CD4-positive, alpha-beta T cell treated with Interleukin-6 for 4 hours (primary cell): ENCODE measurements around the gene LRRC26.
A peak's percentile ranks its signal among the peaks of the same experiment; 100 is the strongest.
"Not testable (repeated sequence)": the region's sequence is repeated elsewhere in the genome, so short reads cannot be mapped to it uniquely, and the experiment has no call there.

Source experiments
- DNase-seq: peaks from one replicate; pipeline ENCODE4 v3.0.0-alpha.2; 2020; ENCODE audit warnings: mixed read lengths

LRRC26 gene

DNA sequence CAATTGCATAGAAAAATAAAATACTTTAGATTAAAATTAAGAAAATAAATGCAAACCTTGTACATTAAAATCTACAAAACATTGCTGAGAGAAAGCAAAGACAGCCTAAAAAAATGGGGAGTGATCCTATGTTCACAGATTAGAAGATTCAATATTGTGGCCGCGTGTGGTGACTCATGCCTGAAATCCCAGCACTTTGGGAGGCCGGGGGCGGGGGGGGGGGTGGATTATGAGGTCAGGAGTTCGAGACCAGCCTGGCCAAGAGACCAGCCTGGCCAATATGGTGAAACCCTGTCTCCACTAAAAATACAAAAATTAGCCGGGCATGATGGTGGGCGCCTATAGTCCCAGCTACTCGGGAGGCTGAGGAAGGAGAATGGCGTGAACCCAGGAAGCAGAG lies 34.7 kb downstream of the LRRC26 start:
- not testable (repeated sequence) for DNase-seq

DNA sequence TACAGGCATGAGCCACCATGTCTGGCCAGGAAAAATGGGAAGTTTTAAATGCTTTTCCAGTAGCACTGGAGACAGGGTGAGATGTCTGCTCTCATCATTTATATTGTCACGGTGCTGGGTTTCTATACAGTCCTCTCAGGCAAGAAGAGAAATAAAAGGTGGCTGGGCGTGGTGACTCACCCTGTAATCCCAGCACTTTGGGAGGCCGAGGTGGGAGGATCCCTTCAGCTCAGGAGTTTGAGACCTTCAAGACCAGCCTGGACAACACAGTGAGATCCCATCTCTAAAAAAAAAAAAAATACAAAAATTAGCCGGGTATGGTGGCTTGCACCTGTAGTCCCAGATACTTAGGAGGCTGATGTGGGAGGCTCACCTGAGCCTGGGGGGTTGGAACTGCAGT lies 35.7 kb downstream of the LRRC26 start:
- DNase-seq = no peak

DNA sequence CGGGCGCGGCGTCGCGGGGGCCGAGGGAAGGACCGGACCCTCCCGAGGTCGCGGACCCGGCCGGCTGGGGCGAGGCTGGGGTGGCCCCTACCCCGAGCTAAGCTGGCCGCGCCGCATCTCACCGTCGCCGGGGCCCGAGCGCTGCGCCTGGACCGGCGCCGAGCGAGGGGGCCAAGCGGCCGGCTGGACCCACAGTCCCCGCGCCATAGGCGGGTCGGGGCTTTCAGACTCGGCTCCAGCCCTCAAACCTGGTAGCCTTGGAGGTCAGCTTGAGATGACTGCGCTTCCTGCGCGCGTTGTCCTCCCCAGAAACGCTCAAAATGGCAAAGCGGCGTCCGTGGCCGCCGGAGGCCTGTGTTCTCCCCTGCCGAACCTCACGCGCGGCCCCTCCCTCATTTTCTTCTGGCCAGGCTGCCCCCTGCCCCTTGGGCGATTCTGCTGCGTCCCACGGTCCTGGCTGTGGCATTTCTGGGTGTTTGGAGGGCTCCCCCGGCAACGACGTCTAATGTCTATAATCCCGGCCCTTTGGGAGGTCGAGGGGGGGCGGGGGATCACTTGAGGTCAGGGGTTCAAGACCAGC lies 39.6 kb downstream of the LRRC26 start:
- DNase-seq = no peak

DNA sequence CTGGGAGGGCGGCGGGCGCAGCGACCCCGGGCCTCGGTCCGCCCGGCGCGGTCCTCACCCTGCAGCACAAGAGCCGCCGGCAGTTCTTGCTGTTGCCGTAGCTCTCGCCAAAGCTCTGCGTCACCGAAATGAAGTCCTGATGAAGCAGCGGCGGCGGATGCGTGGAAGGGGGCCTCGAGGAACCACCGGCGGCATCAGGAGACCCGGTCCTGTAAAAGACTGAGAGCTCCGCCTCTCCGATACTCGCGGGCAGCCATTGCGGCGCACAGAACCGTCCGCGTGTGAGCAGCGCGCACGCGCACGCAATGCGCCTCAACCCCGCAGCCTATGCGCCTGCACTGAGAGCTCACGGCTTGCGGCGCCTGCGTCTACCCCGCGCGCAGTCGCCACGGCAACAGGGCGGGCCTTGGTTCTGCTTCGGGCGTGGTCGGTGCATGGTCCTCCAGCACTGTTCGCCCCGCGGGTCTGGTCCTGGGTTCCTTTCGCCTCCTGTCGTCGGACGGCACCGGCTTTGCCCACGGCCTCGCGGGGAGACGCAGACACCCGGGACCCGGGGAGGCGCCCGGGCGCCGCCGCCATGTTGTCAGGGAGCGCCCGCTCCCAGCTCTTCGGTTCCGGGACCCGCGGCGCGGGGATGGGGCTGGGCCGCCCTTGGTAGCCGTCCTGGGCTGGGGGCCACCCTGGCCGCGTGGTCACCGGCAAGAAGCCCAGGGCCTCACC lies 40.2 kb downstream of the LRRC26 start:
- peak; percentile 93 for DNase-seq

DNA sequence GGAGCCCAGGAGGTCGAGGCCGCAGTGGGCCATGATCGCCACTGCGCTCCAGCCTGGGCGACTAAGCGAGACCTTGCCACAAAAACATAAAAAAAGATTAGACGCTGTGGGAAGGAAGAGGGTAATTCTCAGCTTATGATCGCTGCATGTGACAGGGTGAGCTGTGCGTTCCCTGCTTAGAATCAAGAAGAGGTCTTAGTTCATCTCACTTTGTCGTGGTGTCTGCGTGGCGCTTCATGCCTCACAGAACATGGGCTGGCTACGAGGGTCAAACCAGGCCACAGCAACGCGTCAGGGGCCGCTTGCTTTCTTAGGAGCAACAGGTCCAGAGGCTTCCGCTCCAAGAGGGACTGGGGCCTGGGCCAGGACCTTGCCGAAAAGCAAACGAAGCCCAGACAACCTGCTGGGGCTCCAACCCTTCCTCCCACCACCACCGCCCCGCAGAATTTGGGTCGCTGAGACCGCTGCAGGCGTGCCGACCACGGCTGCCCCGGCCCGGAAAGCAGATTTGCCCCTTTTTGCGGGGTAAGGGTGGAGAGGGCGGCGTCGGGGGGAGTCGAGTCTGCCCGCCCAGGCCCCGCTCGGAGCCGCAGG lies 40.9 kb downstream of the LRRC26 start:
- peak; percentile 25 for DNase-seq

DNA sequence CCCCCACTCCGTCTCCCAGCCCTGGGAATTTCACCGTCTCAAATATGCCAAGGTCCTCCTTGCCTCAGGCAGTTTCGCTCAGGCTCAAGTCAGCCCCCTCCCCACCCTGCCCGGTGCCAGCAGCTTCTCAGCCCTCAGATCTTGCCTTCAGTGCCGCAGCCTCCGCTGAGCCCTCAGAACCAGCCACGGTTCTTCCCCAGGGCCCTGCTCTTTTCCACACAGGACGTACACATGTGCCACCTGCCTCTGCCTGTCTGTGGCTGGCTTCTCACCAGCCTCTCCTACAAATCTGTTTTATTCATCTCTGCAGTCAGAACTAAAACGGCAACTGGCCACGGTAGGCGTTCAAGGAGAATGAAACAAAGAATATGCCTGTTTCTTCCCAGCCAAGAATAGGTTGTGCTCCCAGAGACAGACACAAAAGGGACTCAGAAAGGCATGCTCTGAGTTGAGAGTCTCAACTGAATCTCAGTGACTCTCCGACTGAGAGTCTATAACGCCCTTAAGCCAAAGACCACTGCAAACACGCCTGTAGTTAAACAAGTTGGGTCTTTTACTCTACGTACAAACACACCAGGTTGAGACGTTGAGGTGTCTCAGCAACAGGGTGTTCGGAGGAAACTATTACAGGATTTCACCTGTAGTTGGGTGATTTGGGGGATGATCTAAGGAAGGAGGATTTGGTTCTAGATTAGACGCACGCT lies 41.5 kb downstream of the LRRC26 start:
- peak; percentile 19 for DNase-seq

DNA sequence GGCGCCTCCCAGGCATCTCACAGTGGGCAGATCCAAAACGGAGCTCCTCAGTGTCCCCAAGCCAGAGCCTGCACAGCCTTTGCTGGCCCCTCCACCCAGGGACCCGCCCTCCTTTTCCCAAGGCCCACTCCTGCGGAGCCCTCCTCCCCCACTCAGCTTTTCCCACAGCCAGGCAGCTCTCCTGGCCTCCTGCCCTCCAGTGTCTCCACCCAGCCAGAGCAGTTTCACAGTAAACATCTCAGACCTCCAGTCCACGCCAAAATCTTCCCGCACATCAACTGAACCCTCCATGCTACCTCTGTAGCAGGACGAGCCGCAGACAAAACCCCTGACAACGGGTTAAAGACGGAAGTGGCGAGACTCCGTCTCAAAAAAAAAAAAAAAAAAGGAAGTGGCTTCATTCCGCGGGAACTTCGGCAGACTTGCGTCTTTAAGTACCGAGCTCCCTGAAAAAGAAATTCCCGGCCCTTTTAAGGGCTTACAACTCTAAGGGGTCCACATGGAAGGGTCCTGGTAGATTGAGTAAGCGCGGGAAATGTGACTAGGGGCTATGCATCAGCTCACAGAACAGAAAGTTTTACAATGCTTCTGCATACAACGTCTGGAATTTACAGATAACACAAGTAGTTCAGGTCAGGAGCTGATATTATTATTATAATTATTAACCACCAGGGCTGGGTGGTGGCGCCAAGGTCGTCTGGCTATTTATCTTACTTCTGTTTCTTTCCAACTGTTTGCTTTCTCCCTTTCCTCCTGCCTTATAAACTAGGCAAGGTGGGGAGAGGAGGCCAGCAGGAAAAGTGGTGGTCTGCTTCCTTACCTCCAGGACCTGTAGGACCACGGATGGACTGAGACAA lies 42.3 kb downstream of the LRRC26 start:
- DNase-seq = peak; percentile 60

DNA sequence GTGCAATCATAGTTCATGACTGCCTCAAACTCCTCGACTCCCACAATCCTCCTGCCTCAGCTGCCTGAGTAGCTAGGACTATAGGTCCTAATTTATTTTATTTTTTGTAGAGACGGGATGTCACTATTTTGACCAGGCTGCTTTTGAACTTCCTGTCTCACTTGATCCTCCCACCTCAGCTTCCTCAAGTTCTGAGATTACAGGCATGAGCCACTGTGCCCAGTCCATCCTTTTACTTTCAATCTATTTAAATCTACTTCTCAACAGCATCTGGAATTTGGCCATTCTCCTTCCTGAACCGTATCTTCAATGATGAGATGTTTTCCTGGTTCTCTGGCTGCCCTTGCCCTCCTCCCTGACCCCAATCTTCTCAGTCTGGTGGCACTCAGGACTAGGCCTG lies 43.1 kb downstream of the LRRC26 start:
- no peak for DNase-seq

DNA sequence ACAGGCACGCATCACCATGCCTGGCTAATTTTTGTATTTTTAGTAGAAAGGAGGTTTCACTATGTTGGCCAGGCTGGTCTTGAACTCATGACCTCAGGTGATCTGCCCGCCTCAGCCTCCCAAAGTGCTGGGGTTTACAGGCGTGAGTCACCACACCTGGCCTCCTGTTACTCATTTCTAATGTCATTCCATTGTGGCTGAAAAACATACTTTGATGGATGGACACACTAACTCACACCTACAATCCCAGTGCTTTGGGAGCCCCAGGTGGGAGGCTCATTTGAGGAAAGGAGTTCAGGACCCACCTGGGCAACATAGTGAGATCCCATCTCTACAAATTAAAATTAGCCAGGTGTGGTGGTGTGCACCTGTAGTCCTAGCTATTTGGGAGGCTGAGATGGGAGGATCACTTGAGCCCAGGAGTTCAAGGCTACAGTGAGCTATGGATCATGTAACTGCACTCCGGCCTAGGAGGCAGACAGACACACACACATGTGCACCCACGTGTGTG lies 45.8 kb downstream of the LRRC26 start:
- not testable (repeated sequence) for DNase-seq

DNA sequence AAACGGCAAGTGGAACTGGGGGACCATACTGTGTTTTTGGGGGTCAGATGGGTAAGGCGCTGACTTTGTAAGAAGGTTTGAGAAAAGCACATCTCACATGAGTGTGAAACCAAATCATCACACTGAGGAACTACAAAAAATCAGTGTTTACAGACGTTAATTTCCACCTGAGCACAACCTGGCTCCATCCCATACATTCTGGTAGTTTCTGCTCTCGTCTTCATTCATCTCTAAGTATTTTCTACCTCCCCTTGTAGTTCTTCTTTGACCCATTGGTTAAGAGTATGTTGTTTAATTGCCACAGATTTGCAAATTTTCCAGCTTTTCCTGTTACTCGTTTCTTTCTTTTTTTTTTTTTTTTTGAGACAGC lies 46.4 kb downstream of the LRRC26 start:
- no peak for DNase-seq

DNA sequence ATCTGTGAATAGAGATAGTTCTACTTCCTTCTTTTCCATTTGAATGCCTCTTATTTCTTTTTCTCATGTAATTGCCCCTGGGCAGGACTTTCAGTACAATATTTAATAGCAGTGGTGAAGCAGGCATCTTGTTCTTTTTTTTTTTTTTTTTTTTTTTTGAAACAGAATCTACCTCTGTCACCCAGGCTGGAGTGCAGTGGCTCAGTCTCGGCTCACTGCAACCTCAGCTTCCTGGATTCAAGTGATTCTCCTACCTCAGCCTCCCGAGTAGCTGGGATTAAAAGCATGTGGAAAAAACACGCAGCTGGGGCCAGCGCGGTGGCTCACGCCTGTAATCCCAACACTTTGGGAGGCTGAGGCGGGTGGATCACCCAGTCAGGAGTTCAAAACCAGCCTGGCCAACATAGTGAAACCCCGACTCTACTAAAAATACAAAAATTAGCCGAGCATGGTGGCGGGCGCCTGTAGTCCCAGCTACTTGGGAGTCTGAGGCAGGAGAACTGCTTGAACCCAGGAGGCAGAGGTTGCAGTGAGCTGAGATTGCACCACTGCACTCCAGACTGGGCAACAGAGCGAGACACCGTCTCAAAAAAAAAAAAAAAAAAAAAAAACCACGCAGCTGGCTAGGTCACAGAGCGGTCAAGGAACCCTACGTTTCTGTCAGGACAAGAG lies 46.9 kb downstream of the LRRC26 start:
- DNase-seq = not testable (repeated sequence)

DNA sequence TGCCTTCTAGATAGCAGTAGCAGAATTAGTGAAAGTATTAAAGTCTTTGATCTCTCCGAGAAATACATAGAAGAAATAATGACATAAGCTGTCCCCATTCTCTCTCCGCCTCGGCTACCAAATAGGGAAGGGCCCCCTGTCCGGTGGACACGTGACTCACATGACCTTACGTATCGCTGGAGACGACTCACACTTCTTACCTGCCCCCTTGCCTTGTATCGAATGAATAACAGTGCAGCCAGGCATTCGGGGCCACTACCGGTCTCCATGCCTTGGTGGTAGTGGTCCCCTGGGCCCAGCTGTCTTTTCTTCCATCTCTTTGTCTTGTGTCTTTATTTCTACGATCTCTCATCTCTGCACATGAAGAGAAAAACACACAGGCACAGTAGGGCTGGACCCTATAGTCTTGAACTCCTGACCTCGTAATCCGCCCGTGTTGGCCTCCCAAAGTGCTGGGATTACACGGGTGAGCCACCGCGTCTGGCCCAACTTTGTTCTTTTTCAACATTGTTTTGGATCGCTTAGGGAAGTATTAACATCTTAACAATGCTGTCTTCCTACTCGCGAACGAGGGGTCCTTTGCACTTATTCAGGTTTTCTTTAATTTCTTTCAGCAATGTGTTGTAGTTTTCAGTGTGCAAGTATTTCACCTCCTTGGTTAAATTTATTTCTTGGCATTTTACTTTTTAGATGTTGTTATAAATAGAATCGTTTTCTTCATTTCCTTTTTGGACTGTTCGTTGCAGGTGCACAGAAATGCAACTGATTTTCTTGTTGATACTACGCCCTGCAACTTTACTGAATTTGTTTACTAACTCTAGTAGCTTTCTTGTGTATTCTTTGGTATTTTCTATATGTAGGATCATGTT lies 47.7 kb downstream of the LRRC26 start:
- not testable (repeated sequence) for DNase-seq
